HL-60 (cell line): ENCODE results near the gene ABCA2.

ENCODE experiments used
- DNase-seq, 2 experiments: peaks; one replicate each; pipeline ENCODE4 v3.0.0-alpha.2; 2010 to 2020; ENCODE audit warnings: low read depth in 1 of 2, low spot score in 1 of 2
- H3K27ac ChIP-seq: fragments of 250-450 bp; sonication (Bioruptor Pico); replicated peaks from 2 replicates; pipeline ENCODE4 v1.5.1; 2020; ENCODE audit warnings: mild to moderate bottlenecking, moderate library complexity
- H3K27me3 ChIP-seq: fragments of 250-450 bp; sonication (Bioruptor Pico); 2 replicates; pipeline ENCODE4 v1.5.1; 2021; ENCODE audit warnings: mild to moderate bottlenecking, moderate library complexity; ENCODE audit not compliant: insufficient read depth, poor library complexity, severe bottlenecking
- H3K4me3 ChIP-seq: replicated peaks from 2 replicates; pipeline ENCODE4 v1.5.1; 2011; ENCODE audit warnings: mild to moderate bottlenecking, control low read depth, low read length; ENCODE audit not compliant: insufficient read depth
- GABPA ChIP-seq: IDR thresholded peaks from 2 replicates; pipeline ENCODE4 v1.6.1; 2012; ENCODE audit warnings: low read depth
- POLR2AphosphoS5 ChIP-seq: IDR thresholded peaks from 2 replicates; pipeline ENCODE4 v1.6.1; 2012; ENCODE audit warnings: low read depth
- SPI1 ChIP-seq: IDR thresholded peaks from 2 replicates; pipeline ENCODE4 v1.6.1; 2012; ENCODE audit warnings: low read depth, mild to moderate bottlenecking, borderline replicate concordance
- TF ChIP-seq, protein P1 (sequence below): IDR thresholded peaks from 2 replicates; pipeline ENCODE4 v1.6.1; 2012; ENCODE audit warnings: low read depth; ENCODE audit not compliant: insufficient replicate concordance
- TF ChIP-seq, protein P2 (sequence below): IDR thresholded peaks from one replicate; pipeline ENCODE4 v1.5.1; 2011; ENCODE audit warnings: low read length, control low read depth, inconsistent platforms; ENCODE audit not compliant: insufficient read depth

Gene ABCA2

DNA sequence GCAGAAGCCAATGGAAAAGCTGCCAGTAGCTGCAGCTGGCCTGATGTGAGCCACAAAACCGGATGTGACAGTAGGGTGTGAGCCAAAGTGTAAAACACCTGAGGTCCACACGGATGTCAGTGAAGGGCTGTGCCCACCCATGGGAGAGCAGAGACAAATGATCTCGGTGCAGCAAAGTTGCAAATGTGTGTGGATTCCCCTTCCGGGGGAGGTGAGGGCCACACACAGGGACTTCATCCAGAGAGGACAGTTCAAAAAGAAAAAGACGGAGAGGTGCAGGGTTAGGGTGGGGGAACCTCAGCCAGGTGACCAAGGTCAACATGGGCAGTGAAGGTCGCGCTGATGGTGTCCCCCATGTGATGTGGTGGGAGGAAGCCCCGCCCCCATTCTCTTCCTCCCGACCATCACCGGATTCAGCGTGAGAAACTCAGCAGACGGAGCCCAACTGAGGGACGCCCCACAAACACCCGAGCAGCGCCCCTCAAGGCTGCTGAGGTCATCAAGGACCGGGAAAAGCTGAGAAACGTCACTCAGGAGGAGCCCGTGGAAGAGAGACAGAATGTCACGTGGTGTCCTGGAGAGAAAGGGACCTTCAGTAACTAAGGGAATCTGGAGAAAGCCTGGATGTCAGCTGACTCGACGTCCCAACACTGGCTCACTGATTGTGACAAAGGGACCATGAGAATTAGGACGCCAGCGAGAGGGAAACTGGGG lies 62.1 kb downstream of the ABCA2 start:
- no peak overlapping the region for H3K27ac ChIP-seq
- no peak overlapping the region for H3K4me3 ChIP-seq
- no peak for DNase-seq
- H3K27me3 ChIP-seq = no peaks in the 10 kb centered on the region
- no peak for TF ChIP-seq POLR2AphosphoS5
- TF ChIP-seq, protein P1, sequence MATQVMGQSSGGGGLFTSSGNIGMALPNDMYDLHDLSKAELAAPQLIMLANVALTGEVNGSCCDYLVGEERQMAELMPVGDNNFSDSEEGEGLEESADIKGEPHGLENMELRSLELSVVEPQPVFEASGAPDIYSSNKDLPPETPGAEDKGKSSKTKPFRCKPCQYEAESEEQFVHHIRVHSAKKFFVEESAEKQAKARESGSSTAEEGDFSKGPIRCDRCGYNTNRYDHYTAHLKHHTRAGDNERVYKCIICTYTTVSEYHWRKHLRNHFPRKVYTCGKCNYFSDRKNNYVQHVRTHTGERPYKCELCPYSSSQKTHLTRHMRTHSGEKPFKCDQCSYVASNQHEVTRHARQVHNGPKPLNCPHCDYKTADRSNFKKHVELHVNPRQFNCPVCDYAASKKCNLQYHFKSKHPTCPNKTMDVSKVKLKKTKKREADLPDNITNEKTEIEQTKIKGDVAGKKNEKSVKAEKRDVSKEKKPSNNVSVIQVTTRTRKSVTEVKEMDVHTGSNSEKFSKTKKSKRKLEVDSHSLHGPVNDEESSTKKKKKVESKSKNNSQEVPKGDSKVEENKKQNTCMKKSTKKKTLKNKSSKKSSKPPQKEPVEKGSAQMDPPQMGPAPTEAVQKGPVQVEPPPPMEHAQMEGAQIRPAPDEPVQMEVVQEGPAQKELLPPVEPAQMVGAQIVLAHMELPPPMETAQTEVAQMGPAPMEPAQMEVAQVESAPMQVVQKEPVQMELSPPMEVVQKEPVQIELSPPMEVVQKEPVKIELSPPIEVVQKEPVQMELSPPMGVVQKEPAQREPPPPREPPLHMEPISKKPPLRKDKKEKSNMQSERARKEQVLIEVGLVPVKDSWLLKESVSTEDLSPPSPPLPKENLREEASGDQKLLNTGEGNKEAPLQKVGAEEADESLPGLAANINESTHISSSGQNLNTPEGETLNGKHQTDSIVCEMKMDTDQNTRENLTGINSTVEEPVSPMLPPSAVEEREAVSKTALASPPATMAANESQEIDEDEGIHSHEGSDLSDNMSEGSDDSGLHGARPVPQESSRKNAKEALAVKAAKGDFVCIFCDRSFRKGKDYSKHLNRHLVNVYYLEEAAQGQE = no peak
- TF ChIP-seq SPI1 = no peak
- TF ChIP-seq, protein P2, sequence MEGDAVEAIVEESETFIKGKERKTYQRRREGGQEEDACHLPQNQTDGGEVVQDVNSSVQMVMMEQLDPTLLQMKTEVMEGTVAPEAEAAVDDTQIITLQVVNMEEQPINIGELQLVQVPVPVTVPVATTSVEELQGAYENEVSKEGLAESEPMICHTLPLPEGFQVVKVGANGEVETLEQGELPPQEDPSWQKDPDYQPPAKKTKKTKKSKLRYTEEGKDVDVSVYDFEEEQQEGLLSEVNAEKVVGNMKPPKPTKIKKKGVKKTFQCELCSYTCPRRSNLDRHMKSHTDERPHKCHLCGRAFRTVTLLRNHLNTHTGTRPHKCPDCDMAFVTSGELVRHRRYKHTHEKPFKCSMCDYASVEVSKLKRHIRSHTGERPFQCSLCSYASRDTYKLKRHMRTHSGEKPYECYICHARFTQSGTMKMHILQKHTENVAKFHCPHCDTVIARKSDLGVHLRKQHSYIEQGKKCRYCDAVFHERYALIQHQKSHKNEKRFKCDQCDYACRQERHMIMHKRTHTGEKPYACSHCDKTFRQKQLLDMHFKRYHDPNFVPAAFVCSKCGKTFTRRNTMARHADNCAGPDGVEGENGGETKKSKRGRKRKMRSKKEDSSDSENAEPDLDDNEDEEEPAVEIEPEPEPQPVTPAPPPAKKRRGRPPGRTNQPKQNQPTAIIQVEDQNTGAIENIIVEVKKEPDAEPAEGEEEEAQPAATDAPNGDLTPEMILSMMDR = no peak
- no peak for TF ChIP-seq GABPA

DNA sequence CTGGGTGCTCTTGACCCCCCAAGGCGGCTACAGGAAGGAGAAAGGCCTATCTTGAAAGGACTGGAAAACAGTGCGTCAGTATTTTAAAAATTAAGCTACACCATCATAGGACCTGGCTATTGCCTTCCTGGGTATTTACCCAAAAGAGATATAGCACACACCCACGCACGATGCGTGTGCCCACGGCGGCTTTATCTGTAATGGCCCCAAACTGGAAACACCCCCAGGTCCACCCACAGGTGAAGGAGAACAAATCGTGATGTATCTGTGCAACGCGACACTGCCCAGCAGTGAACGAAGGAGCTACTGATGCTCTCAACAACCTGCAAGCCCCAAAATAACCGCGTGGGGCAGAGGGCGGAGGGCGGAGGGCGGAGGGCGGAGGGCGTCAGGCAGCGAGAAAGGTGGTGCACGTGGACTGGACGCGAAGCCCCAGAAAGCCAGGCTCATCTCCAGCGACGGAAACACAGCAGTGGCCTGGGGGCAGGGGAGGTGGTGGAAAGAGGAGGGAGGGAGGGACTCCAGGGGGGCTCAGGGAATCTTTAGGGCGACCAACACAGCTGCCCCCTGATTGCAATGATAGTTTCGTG lies 63.1 kb downstream of the ABCA2 start:
- TF ChIP-seq, protein P2 = no peak
- TF ChIP-seq POLR2AphosphoS5 (no peak), GABPA (no peak), SPI1 (no peak)
- TF ChIP-seq, protein P1 = no peak
- Histone ChIP-seq H3K27ac (no peak overlapping the region), H3K27me3 (no peaks in the 10 kb centered on the region), H3K4me3 (no peak overlapping the region)
- DNase-seq = no peak

DNA sequence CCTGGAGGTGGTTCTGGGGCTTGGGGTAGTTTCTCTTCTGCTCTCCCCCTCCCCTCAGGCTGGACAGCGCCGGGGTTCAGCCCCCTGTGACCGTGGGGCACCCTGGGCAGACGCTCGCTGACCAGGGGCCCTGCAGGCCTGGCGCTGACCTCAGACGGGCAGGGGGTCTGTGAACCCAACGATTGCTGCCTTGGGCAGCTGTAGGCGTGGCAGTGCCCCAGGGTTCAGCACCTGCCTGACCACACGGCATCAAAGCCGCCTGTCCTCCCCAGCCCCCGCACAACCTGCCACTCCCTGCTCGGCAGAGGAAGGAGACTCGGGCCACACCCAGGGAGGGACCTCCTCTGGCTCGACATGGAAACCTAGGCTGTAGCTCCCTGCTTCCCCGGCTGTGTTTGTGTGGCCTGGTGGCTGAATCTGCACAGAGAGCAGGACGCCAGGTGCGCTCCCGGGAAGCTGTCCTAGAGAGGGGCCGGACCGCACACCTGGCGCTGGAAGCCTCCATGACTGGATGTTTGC lies 63.8 kb downstream of the ABCA2 start:
- H3K4me3 ChIP-seq = no peak overlapping the region
- DNase-seq = no peak
- no peak for TF ChIP-seq GABPA
- TF ChIP-seq, protein P1 = no peak
- no peak overlapping the region for H3K27ac ChIP-seq
- no peaks in the 10 kb centered on the region for H3K27me3 ChIP-seq
